HEK293 (cell line): ENCODE data around the gene TMX3.

Source experiments
- CTCF ChIA-PET: fragments of 350-600 bp; formaldehyde crosslinking; extraction: SDS; loops from one replicate; lab custom pipeline; 2021; ENCODE audit warnings: antibody characterized with exemption; lab: Yijun Ruan, JAX
- POLR2A ChIA-PET: fragments of 300-600 bp; formaldehyde crosslinking; extraction: SDS; loops from one replicate; lab custom pipeline; 2020; ENCODE audit warnings: antibody characterized with exemption, inconsistent platforms; lab: Yijun Ruan, JAX
- H3K27ac ChIP-seq: fragments of 200-500 bp; sonication (Bioruptor generic); 2 replicates; pipeline ENCODE4 v1.5.1; 2014; ENCODE audit warnings: low read depth, low read length, control low read depth, inconsistent platforms; ENCODE audit errors: extremely low read depth
- H3K36me3 ChIP-seq, 2 experiments: fragments of 200-500 bp in 1 of 2; sonication (Bioruptor generic) in 1 of 2; 1 replicate in 1 of 2; 2 replicates in 1 of 2; pipeline ENCODE4 v1.5.1; 2014 to 2017; ENCODE audit warnings: inconsistent platforms in 2 of 2, low read length in 2 of 2; ENCODE audit not compliant: control insufficient read depth in 2 of 2, insufficient read depth in 1 of 2
- H3K4me1 ChIP-seq: fragments of 200-500 bp; sonication (Bioruptor generic); 2 replicates; pipeline ENCODE4 v1.5.1; 2014; ENCODE audit warnings: mild to moderate bottlenecking, low read length, inconsistent platforms; ENCODE audit not compliant: control insufficient read depth, insufficient read depth
- H3K4me3 ChIP-seq: 2 replicates; pipeline ENCODE4 v1.5.1; 2011; ENCODE audit warnings: low read depth, mild to moderate bottlenecking, control low read depth, low read length, moderate library complexity
- H3K9me3 ChIP-seq: fragments of 200-500 bp; sonication (Bioruptor generic); 2 replicates; pipeline ENCODE4 v1.5.1; 2014; ENCODE audit warnings: low read depth, low read length, inconsistent platforms; ENCODE audit not compliant: control insufficient read depth, insufficient read depth
- GFI1B ChIP-seq: fragments of 450-650 bp; formaldehyde crosslinking; IDR thresholded peaks from 2 replicates; pipeline ENCODE4 v1.5.1; 2016; ENCODE audit warnings: missing biosample characterization, missing genetic modification characterization
- KLF16 ChIP-seq: fragments of 450-650 bp; formaldehyde crosslinking; IDR thresholded peaks from 2 replicates; pipeline ENCODE4 v1.5.1; 2017; ENCODE audit warnings: missing biosample characterization, missing genetic modification characterization
- KLF7 ChIP-seq: fragments of 450-650 bp; formaldehyde crosslinking; IDR thresholded peaks from 2 replicates; pipeline ENCODE4 v1.5.1; 2016; ENCODE audit warnings: missing biosample characterization, missing genetic modification characterization, borderline replicate concordance
- KLF8 ChIP-seq: fragments of 450-650 bp; formaldehyde crosslinking; IDR thresholded peaks from 2 replicates; pipeline ENCODE4 v1.5.1; 2016; ENCODE audit warnings: missing biosample characterization, missing genetic modification characterization
- MYNN ChIP-seq: fragments of 450-650 bp; formaldehyde crosslinking; IDR thresholded peaks from 2 replicates; pipeline ENCODE4 v1.5.1; 2016; ENCODE audit warnings: missing biosample characterization, missing genetic modification characterization, borderline replicate concordance
- SCRT2 ChIP-seq: fragments of 450-650 bp; formaldehyde crosslinking; IDR thresholded peaks from 2 replicates; pipeline ENCODE4 v1.5.1; 2016; ENCODE audit warnings: missing biosample characterization, missing genetic modification characterization
- ZFP69B ChIP-seq: fragments of 450-650 bp; formaldehyde crosslinking; IDR thresholded peaks from 2 replicates; pipeline ENCODE4 v1.5.1; 2016; ENCODE audit warnings: missing biosample characterization, missing genetic modification characterization
- ZNF121 ChIP-seq: fragments of 450-650 bp; formaldehyde crosslinking; IDR thresholded peaks from 2 replicates; pipeline ENCODE4 v1.5.1; 2016; ENCODE audit warnings: missing biosample characterization, missing genetic modification characterization
- ZNF169 ChIP-seq: fragments of 450-650 bp; formaldehyde crosslinking; IDR thresholded peaks from 2 replicates; pipeline ENCODE4 v1.5.1; 2016; ENCODE audit warnings: missing biosample characterization, missing genetic modification characterization
- ZNF184 ChIP-seq: fragments of 450-650 bp; IDR thresholded peaks from 2 replicates; pipeline ENCODE4 v1.5.1; 2018; ENCODE audit warnings: missing biosample characterization, mild to moderate bottlenecking, missing genetic modification characterization
- ZNF239 ChIP-seq: fragments of 450-650 bp; formaldehyde crosslinking; IDR thresholded peaks from 2 replicates; pipeline ENCODE4 v1.5.1; 2016; ENCODE audit warnings: missing biosample characterization, missing genetic modification characterization
- ZNF248 ChIP-seq: fragments of 450-650 bp; formaldehyde crosslinking; IDR thresholded peaks from 2 replicates; pipeline ENCODE4 v1.5.1; 2017; ENCODE audit warnings: missing biosample characterization, missing genetic modification characterization
- ZNF350 ChIP-seq: fragments of 450-650 bp; formaldehyde crosslinking; IDR thresholded peaks from 2 replicates; pipeline ENCODE4 v1.5.0; 2017; ENCODE audit warnings: missing biosample characterization, mild to moderate bottlenecking, missing genetic modification characterization
- ZNF366 ChIP-seq: fragments of 450-650 bp; formaldehyde crosslinking; conservative IDR thresholded peaks from 2 replicates; pipeline ENCODE4 v1.5.1; 2016; ENCODE audit warnings: missing biosample characterization, missing genetic modification characterization
- ZNF548 ChIP-seq: fragments of 450-650 bp; formaldehyde crosslinking; IDR thresholded peaks from 2 replicates; pipeline ENCODE4 v1.5.1; 2016; ENCODE audit warnings: missing biosample characterization, missing genetic modification characterization
- ZNF600 ChIP-seq: fragments of 450-650 bp; formaldehyde crosslinking; IDR thresholded peaks from 2 replicates; pipeline ENCODE4 v1.5.1; 2016; ENCODE audit warnings: missing biosample characterization, missing genetic modification characterization
- ZNF629 ChIP-seq: fragments of 450-650 bp; formaldehyde crosslinking; IDR thresholded peaks from 2 replicates; pipeline ENCODE4 v1.5.1; 2017; ENCODE audit warnings: missing biosample characterization, missing genetic modification characterization
- ZNF837 ChIP-seq: fragments of 450-650 bp; formaldehyde crosslinking; IDR thresholded peaks from 2 replicates; pipeline ENCODE4 v1.5.1; 2016; ENCODE audit warnings: missing biosample characterization, missing genetic modification characterization
- ZXDB ChIP-seq: fragments of 450-650 bp; formaldehyde crosslinking; IDR thresholded peaks from 2 replicates; pipeline ENCODE4 v1.5.1; 2016; ENCODE audit warnings: missing biosample characterization, missing genetic modification characterization
- TF ChIP-seq, protein P1 (sequence below): fragments of 450-650 bp; formaldehyde crosslinking; IDR thresholded peaks from 2 replicates; pipeline ENCODE4 v1.5.1; 2016; ENCODE audit warnings: missing biosample characterization, missing genetic modification characterization, borderline replicate concordance
- TF ChIP-seq, protein P2 (sequence below): fragments of 450-650 bp; IDR thresholded peaks from 2 replicates; pipeline ENCODE4 v1.5.1; 2018; ENCODE audit warnings: missing biosample characterization, mild to moderate bottlenecking, missing genetic modification characterization
- TF ChIP-seq, protein P3 (sequence below): fragments of 450-650 bp; formaldehyde crosslinking; IDR thresholded peaks from 2 replicates; pipeline ENCODE4; 2016; ENCODE audit warnings: missing biosample characterization, missing genetic modification characterization
- TF ChIP-seq, protein P4 (sequence below): fragments of 450-650 bp; formaldehyde crosslinking; IDR thresholded peaks from 2 replicates; pipeline ENCODE4 v1.5.1; 2017; ENCODE audit warnings: missing biosample characterization, missing genetic modification characterization
- TF ChIP-seq, protein P5 (sequence below): fragments of 450-650 bp; formaldehyde crosslinking; IDR thresholded peaks from 2 replicates; pipeline ENCODE4 v1.5.1; 2016; ENCODE audit warnings: missing biosample characterization, missing genetic modification characterization, low read depth
- TF ChIP-seq, protein P6 (sequence below): fragments of 450-650 bp; formaldehyde crosslinking; IDR thresholded peaks from 2 replicates; pipeline ENCODE4 v1.5.1; 2017; ENCODE audit warnings: missing biosample characterization, missing genetic modification characterization

The TMX3 gene

DNA sequence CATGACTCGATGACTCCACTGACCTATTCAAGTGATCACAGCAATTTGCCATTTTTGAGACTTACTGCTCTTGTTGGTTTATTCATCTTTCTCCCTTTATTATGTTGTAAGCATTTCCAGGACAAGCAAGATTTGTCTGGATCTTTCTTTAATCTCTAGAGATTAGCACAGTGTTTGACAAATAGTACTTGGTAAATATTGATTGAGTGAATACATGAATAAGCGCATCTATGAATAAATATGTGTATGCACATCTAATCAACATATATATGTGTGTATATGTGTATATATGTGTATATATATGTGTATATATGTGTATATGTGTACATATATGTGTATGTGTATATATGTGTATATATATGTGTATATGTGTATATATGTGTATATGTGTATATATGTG, 7.3 kb downstream of the TMX3 start:
- TF ChIP-seq GFI1B (tag by site-specific recombination), result no peak
- TF ChIP-seq, protein P1, sequence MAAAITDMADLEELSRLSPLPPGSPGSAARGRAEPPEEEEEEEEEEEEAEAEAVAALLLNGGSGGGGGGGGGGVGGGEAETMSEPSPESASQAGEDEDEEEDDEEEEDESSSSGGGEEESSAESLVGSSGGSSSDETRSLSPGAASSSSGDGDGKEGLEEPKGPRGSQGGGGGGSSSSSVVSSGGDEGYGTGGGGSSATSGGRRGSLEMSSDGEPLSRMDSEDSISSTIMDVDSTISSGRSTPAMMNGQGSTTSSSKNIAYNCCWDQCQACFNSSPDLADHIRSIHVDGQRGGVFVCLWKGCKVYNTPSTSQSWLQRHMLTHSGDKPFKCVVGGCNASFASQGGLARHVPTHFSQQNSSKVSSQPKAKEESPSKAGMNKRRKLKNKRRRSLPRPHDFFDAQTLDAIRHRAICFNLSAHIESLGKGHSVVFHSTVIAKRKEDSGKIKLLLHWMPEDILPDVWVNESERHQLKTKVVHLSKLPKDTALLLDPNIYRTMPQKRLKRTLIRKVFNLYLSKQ (tag by site-specific recombination), result no peak
- TF ChIP-seq, all 188 proteins: peak for 0
- Histone ChIP-seq H3K36me3 (peaks cover 47 to 71% of the 10 kb centered on the region in 2 experiments), H3K4me1 (peaks cover 13% of the 10 kb centered on the region), H3K9me3 (no peaks in the 10 kb centered on the region), H3K27ac (no peak overlapping the region), H3K4me3 (no peak overlapping the region)
- POLR2A ChIA-PET, result no interaction called here
- CTCF ChIA-PET, result interaction anchor here (0.8 kb wide), 1 partner anchor 1191 kb away, joined by 3 read pairs; the partner anchor contains the start of gene DSEL

DNA sequence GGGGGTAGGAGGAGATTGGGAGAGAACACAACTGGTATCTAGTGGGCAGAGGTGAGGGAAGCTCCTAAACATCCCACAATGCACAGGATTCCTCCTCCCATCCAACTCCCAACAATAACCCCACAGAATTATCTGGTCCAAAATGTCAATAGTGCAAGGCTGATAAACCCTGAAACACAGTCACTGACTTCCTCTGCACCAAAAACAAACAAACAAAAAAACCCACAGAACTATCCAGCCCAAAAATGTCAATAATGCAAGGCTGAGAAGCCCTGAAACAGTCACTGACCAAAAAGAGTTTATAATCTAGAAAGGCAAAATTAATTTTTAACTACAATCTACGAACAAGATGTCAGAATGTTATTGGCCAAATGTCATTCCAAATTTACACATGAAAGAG, 9.8 kb downstream of the TMX3 start:
- CTCF ChIA-PET, result interaction anchor here (0.5 to 1.2 kb wide), 4 partner anchors 21 to 1486 kb away, joined by 3 to 8 read pairs (median 3); no protein-coding TSS in a partner anchor
- H3K36me3 ChIP-seq, result peaks cover 40 to 55% of the 10 kb centered on the region in 2 experiments
- POLR2A ChIA-PET, result no interaction called here
- no peak overlapping the region for H3K4me3 ChIP-seq
- no peaks in the 10 kb centered on the region for H3K9me3 ChIP-seq
- no peak overlapping the region for H3K27ac ChIP-seq
- peaks cover 13% of the 10 kb centered on the region for H3K4me1 ChIP-seq
- TF ChIP-seq ZNF548 (tag by site-specific recombination) (no peak), MYNN (tag by site-specific recombination) (no peak), ZNF121 (tag by site-specific recombination) (no peak), ZXDB (tag by site-specific recombination) (peak; percentile 32; the same call in 1 of the 2 replicates), ZNF239 (tag by site-specific recombination) (no peak), KLF8 (peak; percentile 30; the same call in 1 of the 2 replicates), ZNF366 (tag by site-specific recombination) (no peak), SCRT2 (tag by site-specific recombination) (no peak), ZNF350 (tag by site-specific recombination) (no peak), ZNF629 (no peak), ZNF184 (tag by site-specific recombination) (no peak), KLF16 (tag by site-specific recombination) (no peak), ZFP69B (tag by site-specific recombination) (no peak), ZNF248 (tag by site-specific recombination) (no peak), ZNF169 (tag by site-specific recombination) (no peak), ZNF600 (tag by site-specific recombination) (no peak), KLF7 (tag by site-specific recombination) (no peak), ZNF837 (tag by site-specific recombination) (no peak)
- TF ChIP-seq, protein P2, sequence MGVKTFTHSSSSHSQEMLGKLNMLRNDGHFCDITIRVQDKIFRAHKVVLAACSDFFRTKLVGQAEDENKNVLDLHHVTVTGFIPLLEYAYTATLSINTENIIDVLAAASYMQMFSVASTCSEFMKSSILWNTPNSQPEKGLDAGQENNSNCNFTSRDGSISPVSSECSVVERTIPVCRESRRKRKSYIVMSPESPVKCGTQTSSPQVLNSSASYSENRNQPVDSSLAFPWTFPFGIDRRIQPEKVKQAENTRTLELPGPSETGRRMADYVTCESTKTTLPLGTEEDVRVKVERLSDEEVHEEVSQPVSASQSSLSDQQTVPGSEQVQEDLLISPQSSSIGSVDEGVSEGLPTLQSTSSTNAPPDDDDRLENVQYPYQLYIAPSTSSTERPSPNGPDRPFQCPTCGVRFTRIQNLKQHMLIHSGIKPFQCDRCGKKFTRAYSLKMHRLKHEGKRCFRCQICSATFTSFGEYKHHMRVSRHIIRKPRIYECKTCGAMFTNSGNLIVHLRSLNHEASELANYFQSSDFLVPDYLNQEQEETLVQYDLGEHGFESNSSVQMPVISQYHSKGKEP, result no peak
- TF ChIP-seq, protein P3, sequence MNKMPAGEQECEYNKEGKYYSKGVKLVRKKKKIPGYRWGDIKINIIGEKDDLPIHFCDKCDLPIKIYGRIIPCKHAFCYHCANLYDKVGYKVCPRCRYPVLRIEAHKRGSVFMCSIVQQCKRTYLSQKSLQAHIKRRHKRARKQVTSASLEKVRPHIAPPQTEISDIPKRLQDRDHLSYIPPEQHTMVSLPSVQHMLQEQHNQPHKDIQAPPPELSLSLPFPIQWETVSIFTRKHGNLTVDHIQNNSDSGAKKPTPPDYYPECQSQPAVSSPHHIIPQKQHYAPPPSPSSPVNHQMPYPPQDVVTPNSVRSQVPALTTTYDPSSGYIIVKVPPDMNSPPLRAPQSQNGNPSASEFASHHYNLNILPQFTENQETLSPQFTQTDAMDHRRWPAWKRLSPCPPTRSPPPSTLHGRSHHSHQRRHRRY, result no peak
- TF ChIP-seq, protein P4, sequence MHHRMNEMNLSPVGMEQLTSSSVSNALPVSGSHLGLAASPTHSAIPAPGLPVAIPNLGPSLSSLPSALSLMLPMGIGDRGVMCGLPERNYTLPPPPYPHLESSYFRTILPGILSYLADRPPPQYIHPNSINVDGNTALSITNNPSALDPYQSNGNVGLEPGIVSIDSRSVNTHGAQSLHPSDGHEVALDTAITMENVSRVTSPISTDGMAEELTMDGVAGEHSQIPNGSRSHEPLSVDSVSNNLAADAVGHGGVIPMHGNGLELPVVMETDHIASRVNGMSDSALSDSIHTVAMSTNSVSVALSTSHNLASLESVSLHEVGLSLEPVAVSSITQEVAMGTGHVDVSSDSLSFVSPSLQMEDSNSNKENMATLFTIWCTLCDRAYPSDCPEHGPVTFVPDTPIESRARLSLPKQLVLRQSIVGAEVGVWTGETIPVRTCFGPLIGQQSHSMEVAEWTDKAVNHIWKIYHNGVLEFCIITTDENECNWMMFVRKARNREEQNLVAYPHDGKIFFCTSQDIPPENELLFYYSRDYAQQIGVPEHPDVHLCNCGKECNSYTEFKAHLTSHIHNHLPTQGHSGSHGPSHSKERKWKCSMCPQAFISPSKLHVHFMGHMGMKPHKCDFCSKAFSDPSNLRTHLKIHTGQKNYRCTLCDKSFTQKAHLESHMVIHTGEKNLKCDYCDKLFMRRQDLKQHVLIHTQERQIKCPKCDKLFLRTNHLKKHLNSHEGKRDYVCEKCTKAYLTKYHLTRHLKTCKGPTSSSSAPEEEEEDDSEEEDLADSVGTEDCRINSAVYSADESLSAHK (tag by site-specific recombination), result peak; percentile 63
- TF ChIP-seq, protein P5, sequence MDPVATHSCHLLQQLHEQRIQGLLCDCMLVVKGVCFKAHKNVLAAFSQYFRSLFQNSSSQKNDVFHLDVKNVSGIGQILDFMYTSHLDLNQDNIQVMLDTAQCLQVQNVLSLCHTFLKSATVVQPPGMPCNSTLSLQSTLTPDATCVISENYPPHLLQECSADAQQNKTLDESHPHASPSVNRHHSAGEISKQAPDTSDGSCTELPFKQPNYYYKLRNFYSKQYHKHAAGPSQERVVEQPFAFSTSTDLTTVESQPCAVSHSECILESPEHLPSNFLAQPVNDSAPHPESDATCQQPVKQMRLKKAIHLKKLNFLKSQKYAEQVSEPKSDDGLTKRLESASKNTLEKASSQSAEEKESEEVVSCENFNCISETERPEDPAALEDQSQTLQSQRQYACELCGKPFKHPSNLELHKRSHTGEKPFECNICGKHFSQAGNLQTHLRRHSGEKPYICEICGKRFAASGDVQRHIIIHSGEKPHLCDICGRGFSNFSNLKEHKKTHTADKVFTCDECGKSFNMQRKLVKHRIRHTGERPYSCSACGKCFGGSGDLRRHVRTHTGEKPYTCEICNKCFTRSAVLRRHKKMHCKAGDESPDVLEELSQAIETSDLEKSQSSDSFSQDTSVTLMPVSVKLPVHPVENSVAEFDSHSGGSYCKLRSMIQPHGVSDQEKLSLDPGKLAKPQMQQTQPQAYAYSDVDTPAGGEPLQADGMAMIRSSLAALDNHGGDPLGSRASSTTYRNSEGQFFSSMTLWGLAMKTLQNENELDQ (tag by site-specific recombination), result no peak
- TF ChIP-seq, protein P6, sequence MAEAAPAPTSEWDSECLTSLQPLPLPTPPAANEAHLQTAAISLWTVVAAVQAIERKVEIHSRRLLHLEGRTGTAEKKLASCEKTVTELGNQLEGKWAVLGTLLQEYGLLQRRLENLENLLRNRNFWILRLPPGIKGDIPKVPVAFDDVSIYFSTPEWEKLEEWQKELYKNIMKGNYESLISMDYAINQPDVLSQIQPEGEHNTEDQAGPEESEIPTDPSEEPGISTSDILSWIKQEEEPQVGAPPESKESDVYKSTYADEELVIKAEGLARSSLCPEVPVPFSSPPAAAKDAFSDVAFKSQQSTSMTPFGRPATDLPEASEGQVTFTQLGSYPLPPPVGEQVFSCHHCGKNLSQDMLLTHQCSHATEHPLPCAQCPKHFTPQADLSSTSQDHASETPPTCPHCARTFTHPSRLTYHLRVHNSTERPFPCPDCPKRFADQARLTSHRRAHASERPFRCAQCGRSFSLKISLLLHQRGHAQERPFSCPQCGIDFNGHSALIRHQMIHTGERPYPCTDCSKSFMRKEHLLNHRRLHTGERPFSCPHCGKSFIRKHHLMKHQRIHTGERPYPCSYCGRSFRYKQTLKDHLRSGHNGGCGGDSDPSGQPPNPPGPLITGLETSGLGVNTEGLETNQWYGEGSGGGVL, result no peak
